Measurements from ENCODE around the gene ASB15.

DNA sequence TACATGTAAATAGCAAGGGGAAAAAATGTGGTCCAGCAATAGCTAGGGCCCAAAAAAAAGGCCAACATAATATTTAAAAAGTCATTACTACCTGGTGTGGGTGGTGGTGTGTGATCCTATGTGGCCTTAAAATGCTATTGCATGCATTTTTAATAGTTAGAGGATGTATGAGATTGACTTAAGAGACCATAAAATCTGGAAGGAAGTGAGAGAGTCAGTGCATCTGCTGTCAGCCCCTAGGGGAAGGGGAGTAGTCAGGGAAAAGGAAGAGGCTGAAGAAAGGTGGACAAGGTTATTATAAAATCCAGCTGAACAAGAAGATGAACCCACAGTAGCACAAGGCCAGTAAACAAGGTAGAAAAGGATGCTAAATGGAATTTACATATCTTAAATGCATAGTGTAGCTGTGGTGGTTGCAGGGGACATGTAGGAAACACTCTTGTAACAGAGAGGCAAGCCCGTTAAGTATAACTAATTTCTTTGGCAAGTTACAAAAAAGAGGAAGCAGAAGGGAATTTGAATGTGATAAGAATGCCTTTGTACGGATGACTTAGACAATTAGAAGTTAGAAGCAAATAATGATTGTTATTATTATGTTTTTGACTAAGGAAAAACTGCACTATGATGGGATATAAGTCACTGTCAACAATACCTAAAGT is 32.1 kb upstream of the ASB15 start:
- TF ChIP-seq, protein P1, sequence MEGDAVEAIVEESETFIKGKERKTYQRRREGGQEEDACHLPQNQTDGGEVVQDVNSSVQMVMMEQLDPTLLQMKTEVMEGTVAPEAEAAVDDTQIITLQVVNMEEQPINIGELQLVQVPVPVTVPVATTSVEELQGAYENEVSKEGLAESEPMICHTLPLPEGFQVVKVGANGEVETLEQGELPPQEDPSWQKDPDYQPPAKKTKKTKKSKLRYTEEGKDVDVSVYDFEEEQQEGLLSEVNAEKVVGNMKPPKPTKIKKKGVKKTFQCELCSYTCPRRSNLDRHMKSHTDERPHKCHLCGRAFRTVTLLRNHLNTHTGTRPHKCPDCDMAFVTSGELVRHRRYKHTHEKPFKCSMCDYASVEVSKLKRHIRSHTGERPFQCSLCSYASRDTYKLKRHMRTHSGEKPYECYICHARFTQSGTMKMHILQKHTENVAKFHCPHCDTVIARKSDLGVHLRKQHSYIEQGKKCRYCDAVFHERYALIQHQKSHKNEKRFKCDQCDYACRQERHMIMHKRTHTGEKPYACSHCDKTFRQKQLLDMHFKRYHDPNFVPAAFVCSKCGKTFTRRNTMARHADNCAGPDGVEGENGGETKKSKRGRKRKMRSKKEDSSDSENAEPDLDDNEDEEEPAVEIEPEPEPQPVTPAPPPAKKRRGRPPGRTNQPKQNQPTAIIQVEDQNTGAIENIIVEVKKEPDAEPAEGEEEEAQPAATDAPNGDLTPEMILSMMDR (IDR thresholded peaks at IDR 0.05 in 8 of 11, conservative IDR thresholded peaks at IDR 0.05 in 3 of 11) = no peak
- TF ChIP-seq POLR2A (IDR thresholded peaks at IDR 0.05) = no peak

All from spleen (tissue), 7 donors.